Measurements from ENCODE around the gene CKS1B. TPM values are rescaled to one million over a fixed set of nuclear protein-coding genes. Genes with fewer than 3 reads are reported as not detected.

Gene CKS1B
- total RNA-seq, 1 donor from 2014 or later: 72.4 TPM

DNA sequence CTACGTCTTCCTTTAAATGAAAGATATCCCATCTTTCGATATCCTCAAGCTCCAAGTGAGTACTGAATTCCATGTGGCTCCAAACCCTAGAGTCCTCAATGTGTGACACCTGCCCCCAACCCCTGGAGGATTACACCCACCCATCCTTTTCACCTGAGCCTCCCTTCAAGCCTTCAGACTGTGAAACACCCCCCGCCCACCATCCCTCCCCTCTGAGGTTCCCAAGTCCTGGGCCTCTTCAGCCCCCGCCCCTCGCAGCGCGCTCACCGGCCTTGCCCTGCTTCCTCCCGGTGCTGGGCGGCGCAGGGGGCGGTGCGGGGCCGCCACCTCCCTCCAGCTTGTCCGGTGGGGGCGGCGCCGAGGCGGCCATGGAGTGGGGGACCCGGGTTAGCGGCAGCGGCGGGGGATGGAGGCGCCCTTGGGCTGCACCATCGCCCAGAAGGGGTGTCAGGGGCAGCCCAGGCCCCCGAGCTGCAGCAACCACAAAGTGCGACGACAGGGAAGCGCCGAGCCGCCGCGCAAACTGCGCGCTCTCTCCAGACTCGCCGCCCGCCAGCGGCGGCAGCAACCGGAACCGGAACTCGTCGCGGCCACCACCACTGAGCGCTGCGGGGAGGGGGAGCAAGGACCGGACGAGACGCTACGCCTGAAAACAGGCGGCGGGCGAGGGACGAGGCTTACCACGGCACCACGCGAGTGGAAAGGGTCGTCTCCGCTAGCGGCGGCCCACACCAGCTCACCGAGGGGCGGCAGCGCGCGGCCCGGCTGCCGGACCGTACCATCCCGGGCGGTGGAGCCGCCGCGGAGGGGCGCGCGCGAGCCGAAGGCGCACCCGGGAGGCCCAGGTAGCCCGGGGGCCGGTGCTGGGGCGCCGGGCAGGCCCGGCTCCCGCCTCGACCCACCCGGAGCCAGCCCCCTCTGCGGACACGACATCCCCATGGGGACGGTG is 13.0 kb upstream of the CKS1B start, which contains the start of gene PYGO2:
PYGO2 (minus strand) TSS at position 576 of the 949 bp plus-strand sequence; CDS start at position 370, 206 bp downstream.
- TF ChIP-seq, protein P1, sequence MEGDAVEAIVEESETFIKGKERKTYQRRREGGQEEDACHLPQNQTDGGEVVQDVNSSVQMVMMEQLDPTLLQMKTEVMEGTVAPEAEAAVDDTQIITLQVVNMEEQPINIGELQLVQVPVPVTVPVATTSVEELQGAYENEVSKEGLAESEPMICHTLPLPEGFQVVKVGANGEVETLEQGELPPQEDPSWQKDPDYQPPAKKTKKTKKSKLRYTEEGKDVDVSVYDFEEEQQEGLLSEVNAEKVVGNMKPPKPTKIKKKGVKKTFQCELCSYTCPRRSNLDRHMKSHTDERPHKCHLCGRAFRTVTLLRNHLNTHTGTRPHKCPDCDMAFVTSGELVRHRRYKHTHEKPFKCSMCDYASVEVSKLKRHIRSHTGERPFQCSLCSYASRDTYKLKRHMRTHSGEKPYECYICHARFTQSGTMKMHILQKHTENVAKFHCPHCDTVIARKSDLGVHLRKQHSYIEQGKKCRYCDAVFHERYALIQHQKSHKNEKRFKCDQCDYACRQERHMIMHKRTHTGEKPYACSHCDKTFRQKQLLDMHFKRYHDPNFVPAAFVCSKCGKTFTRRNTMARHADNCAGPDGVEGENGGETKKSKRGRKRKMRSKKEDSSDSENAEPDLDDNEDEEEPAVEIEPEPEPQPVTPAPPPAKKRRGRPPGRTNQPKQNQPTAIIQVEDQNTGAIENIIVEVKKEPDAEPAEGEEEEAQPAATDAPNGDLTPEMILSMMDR (IDR thresholded peaks at IDR 0.05; ENCODE audit: insufficient read depth, low read length, poor library complexity, severe bottlenecking): no peak
- no peaks in the 10 kb centered on the region for H3K27me3 ChIP-seq (ENCODE audit: control insufficient read depth, insufficient read depth, low read length)
- H3K4me3 ChIP-seq (ENCODE audit: low read depth, low read length): peak within 1 kb of the TSS; percentile 67
- DNase-seq (ENCODE audit: low read depth): no peak
- H3K36me3 ChIP-seq (ENCODE audit: control insufficient read depth, insufficient read depth, low read length): peaks cover 4% of the 10 kb centered on the region

DNA sequence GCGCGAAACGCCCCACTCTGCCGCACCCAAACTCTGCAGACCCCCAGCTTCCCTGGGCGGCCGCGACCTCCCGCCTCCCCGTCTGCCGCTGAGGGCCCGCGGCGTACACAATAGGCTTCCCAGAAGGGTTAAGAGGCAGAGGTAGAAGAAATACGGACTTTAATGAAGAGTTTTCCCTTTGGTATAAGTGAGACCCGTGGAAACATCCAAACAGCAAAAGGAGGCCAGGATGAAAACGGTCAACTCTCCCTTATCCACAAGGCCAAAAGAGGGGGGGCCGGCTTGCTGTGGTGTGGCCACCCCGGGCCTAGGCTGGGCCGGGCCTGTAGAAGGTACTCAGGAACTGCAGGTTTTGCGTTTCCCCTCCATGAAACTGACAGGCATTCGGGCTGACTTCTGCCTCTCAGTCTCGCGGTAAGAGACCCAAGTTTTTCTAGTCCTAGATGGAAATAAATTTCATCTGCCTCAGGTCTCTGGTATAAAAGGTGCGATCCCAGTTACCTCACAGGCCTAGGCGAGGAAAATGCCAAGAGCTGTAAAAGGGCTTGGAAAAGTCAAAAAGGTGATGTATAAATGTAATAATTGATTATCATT is 12.2 kb upstream of the CKS1B start:
- peaks cover 4% of the 10 kb centered on the region for H3K36me3 ChIP-seq (ENCODE audit: control insufficient read depth, insufficient read depth, low read length)
- no peaks in the 10 kb centered on the region for H3K27me3 ChIP-seq (ENCODE audit: control insufficient read depth, insufficient read depth, low read length)
- no peak for DNase-seq (ENCODE audit: low read depth)
- H3K4me3 ChIP-seq (ENCODE audit: low read depth, low read length): peak overlapping the region; percentile 67
- TF ChIP-seq, protein P1 (IDR thresholded peaks at IDR 0.05; ENCODE audit: insufficient read depth, low read length, poor library complexity, severe bottlenecking): no peak

DNA sequence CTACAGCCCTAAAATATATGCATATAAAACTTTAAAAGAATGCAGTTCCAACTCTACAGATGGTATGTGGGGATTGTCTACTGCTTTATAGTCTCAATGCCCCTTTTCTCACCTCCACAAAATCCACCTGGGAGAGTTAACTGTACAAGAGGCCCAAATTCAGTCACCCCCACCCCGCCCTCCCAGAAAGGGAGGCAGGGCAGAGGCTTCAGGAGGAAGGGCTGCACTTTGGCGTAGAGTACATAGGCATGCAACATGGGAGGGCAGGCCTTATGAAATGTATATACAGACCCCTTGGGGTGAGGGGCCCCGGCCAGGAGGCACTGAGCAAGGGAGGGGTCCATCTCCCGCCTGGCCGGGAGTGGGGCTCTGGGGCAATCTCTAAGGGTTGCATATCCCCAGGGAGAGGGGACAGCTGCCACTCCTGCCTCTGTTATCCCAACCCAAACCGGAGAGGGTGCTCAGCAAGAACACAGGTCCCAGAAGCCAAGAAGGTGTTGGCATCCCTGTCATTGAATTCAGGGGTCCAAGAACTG is 11.6 kb upstream of the CKS1B start:
- TF ChIP-seq, protein P1 (IDR thresholded peaks at IDR 0.05; ENCODE audit: insufficient read depth, low read length, poor library complexity, severe bottlenecking): no peak
- no peak for DNase-seq (ENCODE audit: low read depth)
- Histone ChIP-seq H3K36me3 (ENCODE audit: control insufficient read depth, insufficient read depth, low read length) (peaks cover 7% of the 10 kb centered on the region), H3K4me3 (ENCODE audit: low read depth, low read length) (no peak overlapping the region), H3K27me3 (ENCODE audit: control insufficient read depth, insufficient read depth, low read length) (no peaks in the 10 kb centered on the region)

DNA sequence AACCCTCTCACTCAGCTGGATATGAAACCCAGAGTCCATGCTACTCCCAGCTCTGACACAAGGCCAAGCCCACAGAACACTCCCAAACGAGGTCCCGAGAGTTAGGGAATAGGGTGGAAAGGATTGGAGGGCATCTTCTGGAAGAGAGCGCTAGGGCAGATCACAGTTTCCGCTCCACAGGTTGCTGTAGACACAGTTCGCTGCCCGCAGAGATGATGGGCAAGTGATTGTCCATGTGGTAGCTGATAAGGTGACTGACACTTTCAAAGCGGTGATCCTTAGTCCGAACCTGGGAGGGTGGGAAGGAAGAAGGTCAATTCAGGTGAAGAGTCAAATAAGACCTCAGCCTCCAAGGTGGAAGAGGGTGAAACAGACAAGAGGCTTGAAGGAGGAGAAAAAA is 10.8 kb upstream of the CKS1B start:
- H3K27me3 ChIP-seq (ENCODE audit: control insufficient read depth, insufficient read depth, low read length): no peaks in the 10 kb centered on the region
- H3K4me3 ChIP-seq (ENCODE audit: low read depth, low read length): no peak overlapping the region
- TF ChIP-seq, protein P1 (IDR thresholded peaks at IDR 0.05; ENCODE audit: insufficient read depth, low read length, poor library complexity, severe bottlenecking): no peak
- DNase-seq (ENCODE audit: low read depth): no peak
- H3K36me3 ChIP-seq (ENCODE audit: control insufficient read depth, insufficient read depth, low read length): peaks cover 8% of the 10 kb centered on the region

DNA sequence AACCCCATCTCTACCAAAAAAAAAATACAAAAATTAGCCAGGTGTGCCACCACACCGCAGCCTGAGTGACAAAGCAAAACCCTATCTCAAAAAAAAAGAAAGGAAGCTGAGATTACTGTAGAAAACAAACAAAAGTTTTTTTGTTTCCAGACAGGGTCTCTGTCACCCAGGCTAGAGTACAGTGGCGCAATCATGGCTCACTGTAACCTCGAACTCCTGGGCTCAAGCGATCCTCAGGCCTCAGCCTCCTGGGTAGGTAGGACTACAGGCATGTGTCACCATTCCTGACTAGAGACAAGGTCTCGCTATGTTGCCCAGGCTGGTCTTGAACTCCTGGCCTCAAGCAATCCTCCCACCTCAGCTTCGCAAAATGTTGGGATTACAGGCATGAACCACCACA is 10.1 kb upstream of the CKS1B start:
- no peak for DNase-seq (ENCODE audit: low read depth)
- Histone ChIP-seq H3K4me3 (ENCODE audit: low read depth, low read length) (no peak overlapping the region), H3K27me3 (ENCODE audit: control insufficient read depth, insufficient read depth, low read length) (no peaks in the 10 kb centered on the region), H3K36me3 (ENCODE audit: control insufficient read depth, insufficient read depth, low read length) (peaks cover 8% of the 10 kb centered on the region)
- TF ChIP-seq, protein P1 (IDR thresholded peaks at IDR 0.05; ENCODE audit: insufficient read depth, low read length, poor library complexity, severe bottlenecking): no peak
